Measurements from ENCODE around the gene LTN1. TPM values are rescaled to one million over a fixed set of nuclear protein-coding genes. Genes with fewer than 3 reads are reported as not detected.

LTN1 gene
- total RNA-seq, 1 experiment from 2014 or later = 8.7 TPM

DNA sequence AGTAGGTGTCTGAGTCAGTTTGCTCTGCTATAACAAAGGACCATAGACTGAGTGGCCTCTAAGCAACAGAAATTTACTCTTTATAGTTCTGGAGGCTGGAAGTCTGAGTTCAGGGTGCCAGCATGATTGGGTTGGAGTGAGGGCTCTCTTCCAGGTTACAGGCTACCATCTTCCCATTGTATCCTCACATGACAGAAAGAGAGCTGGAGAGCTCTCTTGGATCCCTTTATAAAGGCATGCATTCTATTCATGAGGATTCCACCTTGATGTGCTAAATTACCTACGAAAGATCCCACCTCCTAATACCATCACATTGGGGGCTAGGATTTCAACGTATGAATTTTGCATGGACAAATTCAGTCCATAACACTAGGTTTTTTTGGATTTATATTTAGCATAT is 79.6 kb downstream of the LTN1 start:
- H3K36me3 ChIP-seq (ENCODE audit: control insufficient read depth in 1 of 2, insufficient read depth in 2 of 2, low read length in 2 of 2) = no peaks in the 10 kb centered on the region
- BruUV-seq (replicated peaks) = no TSS peak
- no peak overlapping the region for H3K9ac ChIP-seq (ENCODE audit: low read length)
- RAD21 ChIA-PET (ENCODE audit: low non-redundant PET in 1 of 2, low total read pairs in 2 of 2, uncharacterized antibody in 2 of 2, unreplicated experiment in 2 of 2) = no interaction called here
- no peaks in the 10 kb centered on the region for H3K79me2 ChIP-seq (ENCODE audit: insufficient read depth, low read length)
- H3K4me2 ChIP-seq (ENCODE audit: low read length) = no peak overlapping the region
- H2AFZ ChIP-seq (ENCODE audit: low read depth, low read length, poor library complexity, severe bottlenecking) = no peak overlapping the region
- no peaks in the 10 kb centered on the region for H4K20me1 ChIP-seq (ENCODE audit: insufficient read depth)
- POLR2A ChIA-PET = no interaction called here
- no peaks in the 10 kb centered on the region for H3K9me2 ChIP-seq (ENCODE audit: insufficient read depth)
- TF ChIP-seq ZNF274 (IDR thresholded peaks at IDR 0.05; ENCODE audit: low read depth, low read length) (no peak), FOSL1 (IDR thresholded peaks at IDR 0.05; ENCODE audit: low read depth) (no peak), CEBPB (IDR thresholded peaks at IDR 0.05; ENCODE audit: low read depth) (no peak), JUND (IDR thresholded peaks at IDR 0.05) (no peak), ZFX (IDR thresholded peaks at IDR 0.05) (no peak), TCF7L2 (IDR thresholded peaks at IDR 0.05; ENCODE audit: borderline replicate concordance, extremely low read depth, insufficient read depth, insufficient read length) (no peak)
- H3K27me3 ChIP-seq (ENCODE audit: insufficient read depth, low read length) = no peaks in the 10 kb centered on the region
- ATAC-seq = no peak
- no peak for DNase-seq (ENCODE audit: low read depth, low spot score)
- H3K27ac ChIP-seq (ENCODE audit: low read depth, low read length) = no peak overlapping the region
- CTCF ChIA-PET = no interaction called here
- no peak overlapping the region for H3K4me3 ChIP-seq (replicated peaks in 1 of 2; ENCODE audit: low read depth in 1 of 2, low read length in 2 of 2)
- no peaks in the 10 kb centered on the region for H3K9me3 ChIP-seq (ENCODE audit: control insufficient read depth in 1 of 2, insufficient read depth in 1 of 2, low read depth in 1 of 2, low read length in 2 of 2)
- peaks cover 0 to 5% of the 10 kb centered on the region in 2 experiments; a peak in 1 of 4 replicates for H3K4me1 ChIP-seq (ENCODE audit: control insufficient read depth in 1 of 2, insufficient read depth in 2 of 2, low read length in 2 of 2)
- intact Hi-C loops (cut with micrococcal nuclease) = no loop called here

DNA sequence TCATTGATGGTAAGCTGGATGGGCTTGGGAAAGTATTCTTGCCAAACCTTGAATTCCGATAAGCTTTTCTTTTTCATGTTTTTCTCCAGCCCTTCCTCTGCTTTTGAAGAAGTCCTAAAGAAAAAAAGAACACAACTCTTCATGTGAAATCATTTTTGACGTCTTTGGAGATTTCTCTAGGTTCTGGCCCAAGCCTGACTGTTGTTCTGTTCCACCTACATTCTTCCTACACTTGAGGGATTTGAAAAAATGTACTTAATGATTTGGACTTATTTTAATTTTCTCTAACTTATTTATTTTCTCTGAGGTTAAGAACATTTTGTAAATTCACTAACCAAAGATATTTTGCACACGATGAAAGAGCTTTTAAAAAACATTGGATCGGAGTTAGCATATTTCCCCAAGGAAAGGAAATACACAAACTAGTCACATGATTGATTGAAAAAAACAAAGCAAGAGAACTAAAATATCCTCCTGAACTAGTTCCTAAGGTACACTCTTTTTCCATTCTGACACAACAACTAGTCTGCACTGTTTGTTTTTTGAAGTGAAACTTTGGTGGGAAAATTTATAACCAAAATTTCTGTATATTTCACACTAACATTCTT is 82.3 kb downstream of the LTN1 start:
- Histone ChIP-seq H3K27ac (ENCODE audit: low read depth, low read length) (no peak overlapping the region), H3K9me3 (ENCODE audit: control insufficient read depth in 1 of 2, insufficient read depth in 1 of 2, low read depth in 1 of 2, low read length in 2 of 2) (no peaks in the 10 kb centered on the region), H3K4me3 (replicated peaks in 1 of 2; ENCODE audit: low read depth in 1 of 2, low read length in 2 of 2) (no peak overlapping the region), H3K36me3 (ENCODE audit: control insufficient read depth in 1 of 2, insufficient read depth in 2 of 2, low read length in 2 of 2) (no peaks in the 10 kb centered on the region), H4K20me1 (ENCODE audit: insufficient read depth) (no peaks in the 10 kb centered on the region), H3K79me2 (ENCODE audit: insufficient read depth, low read length) (no peaks in the 10 kb centered on the region), H3K4me1 (ENCODE audit: control insufficient read depth in 1 of 2, insufficient read depth in 2 of 2, low read length in 2 of 2) (peaks cover 0 to 7% of the 10 kb centered on the region in 2 experiments; a peak in 1 of 4 replicates), H3K27me3 (ENCODE audit: insufficient read depth, low read length) (no peaks in the 10 kb centered on the region), H2AFZ (ENCODE audit: low read depth, low read length, poor library complexity, severe bottlenecking) (no peak overlapping the region), H3K9ac (ENCODE audit: low read length) (no peak overlapping the region), H3K9me2 (ENCODE audit: insufficient read depth) (no peaks in the 10 kb centered on the region), H3K4me2 (ENCODE audit: low read length) (no peak overlapping the region)
- intact Hi-C loops (cut with micrococcal nuclease) = no loop called here
- RAD21 ChIA-PET (ENCODE audit: low non-redundant PET in 1 of 2, low total read pairs in 2 of 2, uncharacterized antibody in 2 of 2, unreplicated experiment in 2 of 2) = no interaction called here
- POLR2A ChIA-PET = no interaction called here
- ATAC-seq = no peak
- no peak for DNase-seq (ENCODE audit: low read depth, low spot score)
- CTCF ChIA-PET = no interaction called here
- TF ChIP-seq FOSL1 (IDR thresholded peaks at IDR 0.05; ENCODE audit: low read depth) (no peak), YY1 (IDR thresholded peaks at IDR 0.05; ENCODE audit: extremely low read depth, insufficient replicate concordance, low read depth, low read length) (no peak), RAD21 (IDR thresholded peaks at IDR 0.05; ENCODE audit: low read depth) (no peak), TCF7L2 (IDR thresholded peaks at IDR 0.05; ENCODE audit: borderline replicate concordance, extremely low read depth, insufficient read depth, insufficient read length) (no peak), ELF1 (IDR thresholded peaks at IDR 0.05; ENCODE audit: borderline replicate concordance, low read depth) (no peak), EGR1 (IDR thresholded peaks at IDR 0.05; ENCODE audit: low read depth) (no peak), SRF (IDR thresholded peaks at IDR 0.05; ENCODE audit: low read depth) (no peak), SP1 (IDR thresholded peaks at IDR 0.05; ENCODE audit: low read depth) (no peak), POLR2AphosphoS5 (IDR thresholded peaks at IDR 0.05; ENCODE audit: low read depth, low read length) (no peak), EZH2 (IDR thresholded peaks at IDR 0.05) (no peak), JUND (IDR thresholded peaks at IDR 0.05) (no peak), ZNF274 (IDR thresholded peaks at IDR 0.05; ENCODE audit: low read depth, low read length) (no peak), POLR2A (IDR thresholded peaks at IDR 0.05; ENCODE audit: borderline replicate concordance, extremely low read depth, insufficient read depth, insufficient read length) (no peak), CEBPB (IDR thresholded peaks at IDR 0.05; ENCODE audit: low read depth) (no peak), SIN3A (IDR thresholded peaks at IDR 0.05; ENCODE audit: low read depth) (no peak), CBX3 (IDR thresholded peaks at IDR 0.05; ENCODE audit: low read depth) (no peak), EZH2phosphoT487 (IDR thresholded peaks at IDR 0.05; ENCODE audit: borderline replicate concordance) (no peak)
- TF ChIP-seq, protein P1, sequence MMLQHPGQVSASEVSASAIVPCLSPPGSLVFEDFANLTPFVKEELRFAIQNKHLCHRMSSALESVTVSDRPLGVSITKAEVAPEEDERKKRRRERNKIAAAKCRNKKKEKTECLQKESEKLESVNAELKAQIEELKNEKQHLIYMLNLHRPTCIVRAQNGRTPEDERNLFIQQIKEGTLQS (IDR thresholded peaks at IDR 0.05) = no peak
- TF ChIP-seq, protein P2, sequence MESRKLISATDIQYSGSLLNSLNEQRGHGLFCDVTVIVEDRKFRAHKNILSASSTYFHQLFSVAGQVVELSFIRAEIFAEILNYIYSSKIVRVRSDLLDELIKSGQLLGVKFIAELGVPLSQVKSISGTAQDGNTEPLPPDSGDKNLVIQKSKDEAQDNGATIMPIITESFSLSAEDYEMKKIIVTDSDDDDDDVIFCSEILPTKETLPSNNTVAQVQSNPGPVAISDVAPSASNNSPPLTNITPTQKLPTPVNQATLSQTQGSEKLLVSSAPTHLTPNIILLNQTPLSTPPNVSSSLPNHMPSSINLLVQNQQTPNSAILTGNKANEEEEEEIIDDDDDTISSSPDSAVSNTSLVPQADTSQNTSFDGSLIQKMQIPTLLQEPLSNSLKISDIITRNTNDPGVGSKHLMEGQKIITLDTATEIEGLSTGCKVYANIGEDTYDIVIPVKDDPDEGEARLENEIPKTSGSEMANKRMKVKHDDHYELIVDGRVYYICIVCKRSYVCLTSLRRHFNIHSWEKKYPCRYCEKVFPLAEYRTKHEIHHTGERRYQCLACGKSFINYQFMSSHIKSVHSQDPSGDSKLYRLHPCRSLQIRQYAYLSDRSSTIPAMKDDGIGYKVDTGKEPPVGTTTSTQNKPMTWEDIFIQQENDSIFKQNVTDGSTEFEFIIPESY (IDR thresholded peaks at IDR 0.05; ENCODE audit: extremely low read depth, insufficient replicate concordance, low read length) = no peak
- no TSS peak for BruUV-seq (replicated peaks)

Data from HCT116 (cell line).